Adipocyte (in vitro differentiated cells): ENCODE results near the gene FOSL1.

ENCODE experiments used
- DNase-seq: peaks from one replicate; pipeline ENCODE4 v3.0.0-alpha.2; 2015; ENCODE audit warnings: low read depth
- H3K27me3 ChIP-seq: replicated peaks from 2 replicates; pipeline ENCODE4 v1.7.0; 2013; ENCODE audit warnings: mild to moderate bottlenecking, low read length, moderate library complexity; ENCODE audit not compliant: control insufficient read depth, insufficient read depth
- H3K36me3 ChIP-seq: 2 replicates; pipeline ENCODE4 v1.7.0; 2013; ENCODE audit warnings: low read length, mild to moderate bottlenecking, moderate library complexity; ENCODE audit not compliant: control insufficient read depth, insufficient read depth, severe bottlenecking
- H3K4me1 ChIP-seq: 2 replicates; pipeline ENCODE4 v1.7.0; 2013; ENCODE audit warnings: mild to moderate bottlenecking, low read length, moderate library complexity; ENCODE audit not compliant: control insufficient read depth, insufficient read depth
- H3K4me3 ChIP-seq: 2 replicates; pipeline ENCODE4 v1.7.0; 2013; ENCODE audit warnings: mild to moderate bottlenecking, low read length, moderate library complexity
- H3K9ac ChIP-seq: 2 replicates; pipeline ENCODE4 v1.7.0; 2013; ENCODE audit warnings: mild to moderate bottlenecking, low read length, moderate library complexity
- H3K9me3 ChIP-seq: 2 replicates; pipeline ENCODE4 v1.7.0; 2013; ENCODE audit warnings: mild to moderate bottlenecking, low read length, moderate library complexity; ENCODE audit not compliant: control insufficient read depth

FOSL1 gene

GRCh38 chr11:65906602-65907001 is 6.4 kb upstream of the FOSL1 start:
- H3K9me3 ChIP-seq, result no peaks in the 10 kb centered on the region
- no peaks in the 10 kb centered on the region for H3K36me3 ChIP-seq
- H3K4me1 ChIP-seq, result peaks cover 28% of the 10 kb centered on the region
- H3K9ac ChIP-seq, result no peak overlapping the region
- H3K27me3 ChIP-seq, result no peaks in the 10 kb centered on the region
- H3K4me3 ChIP-seq, result no peak overlapping the region
- DNase-seq, result no peak

- no peak for DNase-seq
- H3K36me3 ChIP-seq, result no peaks in the 10 kb centered on the region
- H3K27me3 ChIP-seq, result no peaks in the 10 kb centered on the region
- no peak overlapping the region for H3K4me3 ChIP-seq
- peak overlapping the region; percentile 61 for H3K9ac ChIP-seq
- no peaks in the 10 kb centered on the region for H3K9me3 ChIP-seq
- H3K4me1 ChIP-seq, result peaks cover 32% of the 10 kb centered on the region
Measured at GRCh38 chr11:65903715-65904114, 3.5 kb upstream of the FOSL1 start.

DNA sequence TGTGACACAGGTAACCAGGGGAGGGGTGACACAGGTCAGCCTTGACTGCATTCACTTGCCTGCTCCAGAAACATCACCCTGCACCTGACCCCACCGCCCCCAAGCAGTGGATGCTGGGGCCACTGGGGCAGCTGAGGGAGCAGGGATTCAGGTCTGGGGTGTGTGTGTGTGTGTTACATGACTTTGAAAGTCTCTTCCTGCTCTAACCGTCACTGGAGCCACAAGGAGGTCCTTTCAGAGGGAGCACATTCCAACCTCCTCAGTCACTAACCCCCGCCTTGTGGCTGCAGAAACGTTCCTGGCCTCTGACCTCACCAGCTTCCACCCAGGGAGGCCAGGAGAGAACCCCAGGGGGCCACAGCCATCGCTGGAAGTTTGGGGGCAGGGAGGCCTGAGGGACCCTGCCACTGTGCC is 2.9 kb upstream of the FOSL1 start:
- H3K36me3 ChIP-seq, result no peaks in the 10 kb centered on the region
- DNase-seq, result peak; percentile 80

GRCh38 chr11:65900899-65901180 is 652 bp upstream of the FOSL1 start:
- DNase-seq, result no peak
- H3K27me3 ChIP-seq, result no peaks in the 10 kb centered on the region
- peak overlapping the region; percentile 37 for H3K9ac ChIP-seq
- peak overlapping the region; percentile 89 for H3K4me3 ChIP-seq
- H3K36me3 ChIP-seq, result peaks cover 8% of the 10 kb centered on the region
- H3K4me1 ChIP-seq, result peaks cover 55% of the 10 kb centered on the region
- no peaks in the 10 kb centered on the region for H3K9me3 ChIP-seq

More for the DNA sequence above, 2.9 kb upstream of the FOSL1 start:
- Histone ChIP-seq H3K9ac (peak overlapping the region; percentile 61), H3K9me3 (no peaks in the 10 kb centered on the region), H3K4me1 (peaks cover 36% of the 10 kb centered on the region), H3K27me3 (no peaks in the 10 kb centered on the region), H3K4me3 (no peak overlapping the region)

- DNase-seq, result peak; percentile 92
- Histone ChIP-seq H3K36me3 (peaks cover 14% of the 10 kb centered on the region), H3K4me1 (peaks cover 59% of the 10 kb centered on the region), H3K9ac (peak overlapping the region; percentile 91), H3K27me3 (no peaks in the 10 kb centered on the region), H3K4me3 (peak overlapping the region; percentile 89), H3K9me3 (no peaks in the 10 kb centered on the region)
Measured at GRCh38 chr11:65899356-65900124, 648 bp downstream of the FOSL1 start.

GRCh38 chr11:65898656-65899355 is 1.4 kb downstream of the FOSL1 start:
- Histone ChIP-seq H3K9ac (peak overlapping the region; percentile 91), H3K4me3 (peak overlapping the region; percentile 89), H3K4me1 (peaks cover 65% of the 10 kb centered on the region), H3K9me3 (no peaks in the 10 kb centered on the region), H3K27me3 (no peaks in the 10 kb centered on the region), H3K36me3 (peaks cover 20% of the 10 kb centered on the region)
- peak; percentile 62 for DNase-seq

- no peak for DNase-seq
- H3K4me1 ChIP-seq, result peaks cover 64% of the 10 kb centered on the region
- peaks cover 36% of the 10 kb centered on the region for H3K36me3 ChIP-seq
- H3K27me3 ChIP-seq, result no peaks in the 10 kb centered on the region
- peak overlapping the region; percentile 74 for H3K4me3 ChIP-seq
- no peaks in the 10 kb centered on the region for H3K9me3 ChIP-seq
- peak overlapping the region; percentile 91 for H3K9ac ChIP-seq
Measured at GRCh38 chr11:65897020-65897471, 3.1 kb downstream of the FOSL1 start.

DNA sequence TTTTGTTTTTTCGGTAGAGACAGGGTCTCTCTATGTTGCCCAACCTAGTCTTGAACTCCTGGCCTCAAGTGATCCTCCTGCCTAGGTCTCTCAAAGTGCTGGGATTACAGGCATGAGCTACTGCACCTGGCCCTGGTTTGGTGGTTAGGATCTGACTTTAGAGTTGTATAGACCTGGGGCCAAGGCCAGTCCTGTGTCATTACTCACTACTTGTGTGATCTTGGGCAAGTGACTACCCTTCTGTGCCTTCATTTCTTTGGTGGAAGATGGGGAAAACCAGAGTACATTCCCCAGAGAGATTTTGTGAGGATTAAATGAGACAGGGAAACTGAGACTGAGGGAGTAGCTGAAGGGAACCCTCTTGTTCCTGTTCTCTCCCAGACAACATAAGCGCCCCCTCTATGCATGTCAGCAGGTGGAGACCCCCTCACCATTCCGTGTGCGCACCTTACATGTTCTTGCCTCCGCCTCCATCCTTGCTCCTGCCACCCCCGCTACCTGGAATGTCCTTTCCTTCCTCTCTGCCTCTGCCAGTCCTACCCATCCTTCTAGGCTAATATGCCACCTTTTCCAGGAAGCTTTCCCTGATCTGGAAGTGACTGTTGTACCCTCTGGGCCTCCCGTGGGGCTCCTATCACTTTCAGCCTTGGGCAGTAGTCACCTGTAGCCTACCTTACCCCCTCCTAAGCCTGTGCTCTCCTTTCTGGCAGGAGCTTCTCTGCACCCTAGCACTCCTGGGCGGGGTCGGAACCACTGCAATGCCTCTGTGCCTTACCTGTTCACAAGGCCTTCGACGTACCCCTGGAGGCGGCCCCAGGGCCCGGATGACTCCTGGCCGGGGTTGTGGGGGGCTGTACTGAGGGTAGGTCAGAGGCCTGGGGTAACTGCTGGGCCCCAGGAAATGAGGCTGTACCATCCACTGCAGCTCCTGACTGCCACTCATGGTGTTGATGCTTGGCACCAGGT is 3.9 kb downstream of the FOSL1 start:
- H3K27me3 ChIP-seq, result no peaks in the 10 kb centered on the region
- no peak for DNase-seq
- H3K4me1 ChIP-seq, result peaks cover 62% of the 10 kb centered on the region
- H3K36me3 ChIP-seq, result peaks cover 38% of the 10 kb centered on the region
- H3K4me3 ChIP-seq, result peak overlapping the region; percentile 74
- no peaks in the 10 kb centered on the region for H3K9me3 ChIP-seq
- peak overlapping the region; percentile 91 for H3K9ac ChIP-seq

DNA sequence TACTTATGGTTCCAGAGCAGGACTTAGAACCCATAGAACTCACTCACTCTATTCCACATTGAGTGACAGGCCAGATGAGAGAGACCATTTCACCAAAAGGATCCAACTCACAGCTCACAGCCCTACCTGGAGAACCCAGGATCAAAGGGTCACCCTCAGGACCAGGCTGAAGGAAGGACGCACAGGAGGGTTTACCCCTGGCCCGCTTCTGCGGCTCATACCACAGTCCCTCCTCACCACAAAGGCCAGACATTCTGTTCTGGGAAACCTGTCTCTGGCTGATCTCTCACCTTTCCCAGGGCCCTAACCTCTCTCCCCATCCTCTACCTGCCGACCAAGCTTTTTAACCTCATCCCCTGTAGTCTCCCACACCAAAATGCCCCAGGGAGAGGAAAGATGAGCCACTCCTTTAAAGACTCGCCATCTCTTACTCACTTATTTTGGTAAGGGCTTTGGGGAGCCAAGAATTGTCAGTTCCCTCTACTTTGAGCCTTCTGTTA is 4.7 kb downstream of the FOSL1 start:
- Histone ChIP-seq H3K9ac (peak overlapping the region; percentile 91), H3K9me3 (no peaks in the 10 kb centered on the region), H3K4me3 (no peak overlapping the region), H3K4me1 (peaks cover 54% of the 10 kb centered on the region), H3K27me3 (no peaks in the 10 kb centered on the region), H3K36me3 (peaks cover 38% of the 10 kb centered on the region)
- DNase-seq, result no peak

- Histone ChIP-seq H3K27me3 (no peaks in the 10 kb centered on the region), H3K9me3 (no peaks in the 10 kb centered on the region), H3K4me3 (no peak overlapping the region), H3K36me3 (peaks cover 38% of the 10 kb centered on the region), H3K4me1 (peaks cover 63% of the 10 kb centered on the region), H3K9ac (peak overlapping the region; percentile 78)
- no peak for DNase-seq
Measured at GRCh38 chr11:65894034-65894591, 6.1 kb downstream of the FOSL1 start.
